K562 (cell line): ENCODE measurements around the gene MYL11. TPM values are rescaled to one million over a fixed set of nuclear protein-coding genes. Genes with fewer than 3 reads are reported as not detected.

Experiments used
- BCLAF1 ChIP-seq, 2 experiments: fragments of 450-650 bp in 1 of 2; IDR thresholded peaks; 2 replicates each; pipeline ENCODE4 v1.6.1; 2011 to 2017; ENCODE audit warnings: low read depth in 2 of 2, antibody characterized with exemption in 1 of 2, borderline replicate concordance in 1 of 2, low read length in 1 of 2, mild to moderate bottlenecking in 1 of 2, mixed read lengths in 1 of 2; ENCODE audit not compliant: control insufficient read depth in 1 of 2
- KDM5B ChIP-seq: fragments of 200-600 bp; sonication (generic); IDR thresholded peaks from 2 replicates; pipeline ENCODE4 v1.6.1; 2012; ENCODE audit warnings: low read depth, mild to moderate bottlenecking, moderate library complexity, low read length, control low read depth, inconsistent platforms; ENCODE audit not compliant: insufficient replicate concordance
- MGA ChIP-seq: fragments of 450-650 bp; IDR thresholded peaks from 2 replicates; pipeline ENCODE4 v1.6.1; 2016; ENCODE audit warnings: mild to moderate bottlenecking, moderate library complexity
- PTTG1 ChIP-seq: fragments of 450-650 bp; IDR thresholded peaks from 2 replicates; pipeline ENCODE4 v1.6.1; 2016; ENCODE audit warnings: low read depth, mild to moderate bottlenecking, missing genetic modification characterization, missing compliant biosample characterization
- TARDBP ChIP-seq: fragments of 450-650 bp; IDR thresholded peaks from 2 replicates; pipeline ENCODE4 v1.6.1; 2016
- ZC3H8 ChIP-seq: fragments of 450-650 bp; IDR thresholded peaks from 2 replicates; pipeline ENCODE4 v1.6.1; 2017
- ZNF316 ChIP-seq: fragments of 450-650 bp; IDR thresholded peaks from 2 replicates; pipeline ENCODE4 v1.6.1; 2016
- polyA plus RNA-seq, 8 experiments: library from polyadenylated mRNA; depleted of rRNA in 4 of 8; stranded (reverse) in 5 of 8; unstranded in 3 of 8; fragments of >200 nt; fragmentation: Nextera tagmentation in 2 of 8; fragmentation: Illumina TruSeq in 1 of 8; extraction: Ambion mirVana in 2 of 8; extraction: Trizol in 1 of 8; gene quantifications; 2 replicates each; pipeline versions ENCODE4 v1.2.1 to v1.2.3, GENCODE V29; 2011 to 2014; ENCODE audit warnings: inconsistent platforms in 1 of 8, missing spikeins in 1 of 8
- total RNA-seq, 7 experiments: library from RNA; depleted of rRNA in 6 of 7; stranded (reverse); fragments of >200 nt in 6 of 7; fragmentation: Illumina TruSeq in 2 of 7; extraction: Trizol in 2 of 7; gene quantifications; 2 replicates each; pipeline versions ENCODE4 v1.2.1 to v1.2.3, GENCODE V29; 2011 to 2021; ENCODE audit warnings: low replicate concordance in 1 of 7

The MYL11 gene
- total and polyA plus RNA-seq, 9 of the 15 experiments (the other 6 are each of a cell fraction or from before 2014, with no cell fraction given): 0.31 to 1.5 (median 0.73) TPM; not detected in 4

- peak; percentile 87 for TF ChIP-seq MGA
- TF ChIP-seq PTTG1: no peak
- TF ChIP-seq TARDBP: no peak
- TF ChIP-seq BCLAF1 (IDR thresholded peaks at IDR 0.05; ENCODE audit: borderline replicate concordance in 1 of 2, control insufficient read depth in 1 of 2, low read depth in 2 of 2, low read length in 1 of 2): no peak
- TF ChIP-seq ZC3H8: no peak
- TF ChIP-seq ZNF316: no peak
- no peak for TF ChIP-seq KDM5B
These were observed 2.6 kb downstream of the MYL11 start (continued) for GRCh38 chr16:30377050-30377811.
